HUES48 (cell line): ENCODE results near the gene LINGO3.

Source experiments
- H3K27ac ChIP-seq: one replicate; pipeline ENCODE4 v1.7.0; 2013; ENCODE audit warnings: low read depth, low read length, inconsistent platforms
- H3K27me3 ChIP-seq: 2 replicates; pipeline ENCODE4 v1.6.1; 2013; ENCODE audit warnings: mild to moderate bottlenecking, low read length; ENCODE audit not compliant: control insufficient read depth, insufficient read depth
- H3K36me3 ChIP-seq: 2 replicates; pipeline ENCODE4 v1.6.1; 2013; ENCODE audit warnings: low read length; ENCODE audit not compliant: control insufficient read depth, insufficient read depth
- H3K4me1 ChIP-seq: 2 replicates; pipeline ENCODE4 v1.6.1; 2013; ENCODE audit warnings: mild to moderate bottlenecking, low read length; ENCODE audit not compliant: control insufficient read depth, insufficient read depth
- H3K4me3 ChIP-seq: 2 replicates; pipeline ENCODE4 v1.5.1; 2013; ENCODE audit warnings: mild to moderate bottlenecking, low read depth, low read length
- H3K9ac ChIP-seq: 2 replicates; pipeline ENCODE4 v1.6.1; 2013; ENCODE audit warnings: mild to moderate bottlenecking, low read depth, low read length, moderate library complexity
- H3K9me3 ChIP-seq: 2 replicates; pipeline ENCODE4 v1.6.1; 2013; ENCODE audit warnings: low read length; ENCODE audit not compliant: control insufficient read depth, insufficient read depth

Gene LINGO3

GRCh38 chr19:2276429-2276986 is 31.4 kb downstream of the LINGO3 start:
- no peak overlapping the region for H3K4me3 ChIP-seq
- peaks cover 16% of the 10 kb centered on the region for H3K36me3 ChIP-seq
- H3K4me1 ChIP-seq, result no peaks in the 10 kb centered on the region
- no peak overlapping the region for H3K9ac ChIP-seq
- H3K9me3 ChIP-seq, result no peaks in the 10 kb centered on the region
- H3K27ac ChIP-seq, result no peak overlapping the region
- H3K27me3 ChIP-seq, result peaks cover under 1% of the 10 kb centered on the region; the same call in 1 of the 2 replicates

GRCh38 chr19:2275588-2276428 is 32.1 kb downstream of the LINGO3 start:
- H3K4me1 ChIP-seq, result no peaks in the 10 kb centered on the region
- H3K27ac ChIP-seq, result no peak overlapping the region
- H3K9me3 ChIP-seq, result no peaks in the 10 kb centered on the region
- no peaks in the 10 kb centered on the region for H3K27me3 ChIP-seq
- H3K9ac ChIP-seq, result no peak overlapping the region
- H3K36me3 ChIP-seq, result peaks cover 20% of the 10 kb centered on the region
- no peak overlapping the region for H3K4me3 ChIP-seq

- H3K9me3 ChIP-seq, result no peaks in the 10 kb centered on the region
- H3K4me1 ChIP-seq, result no peaks in the 10 kb centered on the region
- H3K9ac ChIP-seq, result no peak overlapping the region
- H3K4me3 ChIP-seq, result no peak overlapping the region
- no peak overlapping the region for H3K27ac ChIP-seq
- H3K36me3 ChIP-seq, result peaks cover 20% of the 10 kb centered on the region
- no peaks in the 10 kb centered on the region for H3K27me3 ChIP-seq
Observed at GRCh38 chr19:2274931-2275535, 32.9 kb downstream of the LINGO3 start.

- H3K4me3 ChIP-seq, result peak overlapping the region; percentile 19; the same call in 1 of the 2 replicates
- no peaks in the 10 kb centered on the region for H3K4me1 ChIP-seq
- peaks cover 20% of the 10 kb centered on the region for H3K36me3 ChIP-seq
- peak overlapping the region; percentile 90 for H3K27ac ChIP-seq
- no peaks in the 10 kb centered on the region for H3K27me3 ChIP-seq
- H3K9me3 ChIP-seq, result no peaks in the 10 kb centered on the region
- H3K9ac ChIP-seq, result no peak overlapping the region
Observed at GRCh38 chr19:2274185-2274711, 33.7 kb downstream of the LINGO3 start.

- Histone ChIP-seq H3K27ac (peak overlapping the region; percentile 90), H3K9ac (no peak overlapping the region), H3K4me1 (no peaks in the 10 kb centered on the region)
Observed at GRCh38 chr19:2273356-2274184, 34.4 kb downstream of the LINGO3 start.

GRCh38 chr19:2271234-2272103 is 36.5 kb downstream of the LINGO3 start:
- Histone ChIP-seq H3K4me1 (no peaks in the 10 kb centered on the region), H3K27me3 (no peaks in the 10 kb centered on the region), H3K36me3 (peaks cover 20% of the 10 kb centered on the region), H3K9ac (peak overlapping the region; percentile 95), H3K9me3 (no peaks in the 10 kb centered on the region), H3K4me3 (peak overlapping the region; percentile 100), H3K27ac (peak overlapping the region; percentile 94)

More at GRCh38 chr19:2273356-2274184, 34.4 kb downstream of the LINGO3 start:
- H3K36me3 ChIP-seq, result peaks cover 20% of the 10 kb centered on the region
- no peaks in the 10 kb centered on the region for H3K9me3 ChIP-seq
- H3K27me3 ChIP-seq, result no peaks in the 10 kb centered on the region
- peak overlapping the region; percentile 49 for H3K4me3 ChIP-seq

- Histone ChIP-seq H3K9me3 (no peaks in the 10 kb centered on the region), H3K4me3 (peak overlapping the region; percentile 100), H3K9ac (peak overlapping the region; percentile 95), H3K4me1 (no peaks in the 10 kb centered on the region), H3K27ac (peak overlapping the region; percentile 94), H3K27me3 (no peaks in the 10 kb centered on the region), H3K36me3 (peaks cover 20% of the 10 kb centered on the region)
Observed at GRCh38 chr19:2270423-2271233, 37.3 kb downstream of the LINGO3 start.

GRCh38 chr19:2270157-2270422 is 37.9 kb downstream of the LINGO3 start:
- H3K9ac ChIP-seq, result peak overlapping the region; percentile 95
- H3K36me3 ChIP-seq, result peaks cover 20% of the 10 kb centered on the region
- no peaks in the 10 kb centered on the region for H3K4me1 ChIP-seq
- H3K9me3 ChIP-seq, result no peaks in the 10 kb centered on the region
- H3K27ac ChIP-seq, result peak overlapping the region; percentile 94
- peak overlapping the region; percentile 100 for H3K4me3 ChIP-seq
- no peaks in the 10 kb centered on the region for H3K27me3 ChIP-seq

GRCh38 chr19:2269244-2270156 is 38.5 kb downstream of the LINGO3 start:
- Histone ChIP-seq H3K4me1 (no peaks in the 10 kb centered on the region), H3K4me3 (peak overlapping the region; percentile 100), H3K27ac (peak overlapping the region; percentile 94)

More at GRCh38 chr19:2269244-2270156, 38.5 kb downstream of the LINGO3 start:
- H3K27me3 ChIP-seq, result no peaks in the 10 kb centered on the region
- peaks cover 20% of the 10 kb centered on the region for H3K36me3 ChIP-seq
- H3K9me3 ChIP-seq, result no peaks in the 10 kb centered on the region
- H3K9ac ChIP-seq, result peak overlapping the region; percentile 95
